M059J (cell line): Measurements from ENCODE around the gene POLR1H. TPM values are rescaled to one million over a fixed set of nuclear protein-coding genes. Genes with fewer than 3 reads are reported as not detected.

Experiments used
- total RNA-seq: library from RNA; depleted of rRNA; stranded (reverse); fragments of >200 nt; shearing (Covaris generic); gene quantifications from 2 replicates; pipeline ENCODE4 v1.2.3, GENCODE V29; 2014; rRNA removed

The POLR1H gene
- total RNA-seq, 1 experiment from 2014 or later: 34.4 TPM

Other genes with a start within 250 kb of the POLR1H start
- gene HLA-G, start 233.4 kb upstream of the POLR1H start, total RNA-seq: not detected in 2 replicates
- gene HLA-A, start 118.7 kb upstream of the POLR1H start, total RNA-seq: 1,733 and 2,135 TPM in 2 replicates
- 105 and 112 TPM in 2 replicates for gene PPP1R11, start 5.9 kb downstream of the POLR1H start, total RNA-seq
- 0.20 TPM in 1 of 2 replicates, not detected in the other for gene RNF39, start 14.5 kb downstream of the POLR1H start, total RNA-seq
- not detected in 2 replicates for gene TRIM31, start 51.8 kb downstream of the POLR1H start, total RNA-seq
- not detected in 2 replicates for gene TRIM40, start 74.9 kb downstream of the POLR1H start, total RNA-seq
- gene TRIM10, start 99.9 kb downstream of the POLR1H start, total RNA-seq: not detected in 2 replicates
- gene TRIM15, start 102.3 kb downstream of the POLR1H start, total RNA-seq: not detected in 2 replicates
- gene TRIM26, start 152.1 kb downstream of the POLR1H start, total RNA-seq: 90.0 and 111 TPM in 2 replicates